H9 (cell line): ENCODE data around the gene FBL. TPM values are rescaled to one million over a fixed set of nuclear protein-coding genes. Genes with fewer than 3 reads are reported as not detected.
A peak's percentile ranks its signal among the peaks of the same experiment; 100 is the strongest.

Experiments used
- DNase-seq: peaks from one replicate; pipeline ENCODE4 v3.0.0-alpha.2; 2017
- H2AFZ ChIP-seq: one replicate; pipeline ENCODE4 v1.6.1; 2013; ENCODE audit warnings: mild to moderate bottlenecking, low read length, control low read depth, moderate library complexity
- H2AK5ac ChIP-seq: 2 replicates; pipeline ENCODE4 v1.6.1; 2013; ENCODE audit warnings: low read length, control low read depth, mixed read lengths; ENCODE audit not compliant: insufficient read length
- H2BK120ac ChIP-seq: one replicate; pipeline ENCODE4 v1.6.1; 2013; ENCODE audit warnings: low read depth, mild to moderate bottlenecking, low read length, control low read depth, inconsistent platforms; ENCODE audit not compliant: poor library complexity, severe bottlenecking
- H2BK12ac ChIP-seq: 2 replicates; pipeline ENCODE4 v1.6.1; 2013; ENCODE audit warnings: low read length, control low read depth, mixed read lengths, low read depth; ENCODE audit not compliant: insufficient read length
- H2BK15ac ChIP-seq: 2 replicates; pipeline ENCODE4 v1.6.1; 2013; ENCODE audit warnings: low read depth, low read length, control low read depth
- H2BK20ac ChIP-seq: one replicate; pipeline ENCODE4 v1.6.1; 2013; ENCODE audit warnings: low read depth, mild to moderate bottlenecking, low read length, control low read depth, inconsistent platforms; ENCODE audit not compliant: poor library complexity, severe bottlenecking
- H2BK5ac ChIP-seq: 2 replicates; pipeline ENCODE4 v1.6.1; 2013; ENCODE audit warnings: low read length, control low read depth, mixed read lengths; ENCODE audit not compliant: insufficient read length
- H3K14ac ChIP-seq: 2 replicates; pipeline ENCODE4 v1.6.1; 2013; ENCODE audit warnings: low read length, control low read depth; ENCODE audit not compliant: insufficient read depth
- H3K18ac ChIP-seq: 2 replicates; pipeline ENCODE4 v1.6.1; 2013; ENCODE audit warnings: low read depth, mild to moderate bottlenecking, mixed read lengths, low read length, control low read depth; ENCODE audit not compliant: insufficient read length
- H3K23ac ChIP-seq: 2 replicates; pipeline ENCODE4 v1.6.1; 2013; ENCODE audit warnings: low read length, control low read depth, mixed read lengths, low read depth; ENCODE audit not compliant: insufficient read length
- H3K23me2 ChIP-seq: 2 replicates; pipeline ENCODE4 v1.6.1; 2013; ENCODE audit warnings: low read depth, mild to moderate bottlenecking, mixed read lengths, low read length, control low read depth; ENCODE audit not compliant: insufficient read length, poor library complexity, severe bottlenecking
- H3K27ac ChIP-seq: 2 replicates; pipeline ENCODE4 v1.5.1; 2013; ENCODE audit warnings: low read length, control low read depth, mixed read lengths, low read depth; ENCODE audit not compliant: insufficient read length
- H3K27me3 ChIP-seq: 2 replicates; pipeline ENCODE4 v1.6.1; 2013; ENCODE audit warnings: low read length, control low read depth, inconsistent platforms; ENCODE audit not compliant: insufficient read depth
- H3K4ac ChIP-seq: 2 replicates; pipeline ENCODE4 v1.6.1; 2013; ENCODE audit warnings: low read depth, mild to moderate bottlenecking, control low read depth, inconsistent platforms, low read length, moderate library complexity
- H3K4me1 ChIP-seq: 2 replicates; pipeline ENCODE4 v1.6.1; 2013; ENCODE audit warnings: low read length, control low read depth, inconsistent platforms; ENCODE audit not compliant: insufficient read depth
- H3K4me2 ChIP-seq: 2 replicates; pipeline ENCODE4 v1.6.1; 2013; ENCODE audit warnings: low read length, control low read depth, mixed read lengths; ENCODE audit not compliant: insufficient read length, insufficient read depth
- H3K56ac ChIP-seq: 2 replicates; pipeline ENCODE4 v1.6.1; 2013; ENCODE audit warnings: low read depth, mild to moderate bottlenecking, mixed read lengths, low read length, control low read depth; ENCODE audit not compliant: insufficient read length
- H3K79me1 ChIP-seq: 2 replicates; pipeline ENCODE4 v1.6.1; 2013; ENCODE audit warnings: low read depth, mild to moderate bottlenecking, moderate library complexity, low read length, control low read depth, inconsistent platforms; ENCODE audit not compliant: insufficient read depth, poor library complexity, severe bottlenecking
- H3K79me2 ChIP-seq: 2 replicates; pipeline ENCODE4 v1.6.1; 2013; ENCODE audit warnings: low read length, control low read depth, inconsistent platforms; ENCODE audit not compliant: insufficient read depth
- H3K9ac ChIP-seq: 2 replicates; pipeline ENCODE4 v1.6.1; 2013; ENCODE audit warnings: low read length, control low read depth, mixed read lengths; ENCODE audit not compliant: insufficient read length; ENCODE audit errors: extremely low read depth
- H3K9me3 ChIP-seq: one replicate; pipeline ENCODE4 v1.6.1; 2013; ENCODE audit warnings: low read depth, low read length, inconsistent platforms; ENCODE audit not compliant: control insufficient read depth
- H3T11ph ChIP-seq: one replicate; pipeline ENCODE4 v1.6.1; 2013; ENCODE audit warnings: mild to moderate bottlenecking, low read length, control low read depth, inconsistent platforms
- H4K20me1 ChIP-seq: one replicate; pipeline ENCODE4 v1.6.1; 2013; ENCODE audit not compliant: control insufficient read depth, insufficient read length, insufficient read depth
- H4K5ac ChIP-seq: 2 replicates; pipeline ENCODE4 v1.6.1; 2013; ENCODE audit warnings: low read depth, mild to moderate bottlenecking, mixed read lengths, low read length, control low read depth; ENCODE audit not compliant: insufficient read length
- H4K8ac ChIP-seq: replicated peaks from 2 replicates; pipeline ENCODE4 v1.6.1; 2013; ENCODE audit warnings: low read length, control low read depth, mixed read lengths, low read depth; ENCODE audit not compliant: insufficient read length
- H4K91ac ChIP-seq: 2 replicates; pipeline ENCODE4 v1.6.1; 2013; ENCODE audit warnings: low read depth, mild to moderate bottlenecking, moderate library complexity, mixed read lengths, low read length, control low read depth; ENCODE audit not compliant: insufficient read length
- H3K27ac Mint-ChIP-seq, 3 experiments: 2 replicates in 2 of 3; 3 replicates in 1 of 3; pipeline ENCODE4 v1.8.0; 2020 to 2021; ENCODE audit warnings: mixed read lengths in 3 of 3, mild to moderate bottlenecking in 1 of 3, moderate library complexity in 1 of 3
- H3K27me3 Mint-ChIP-seq: 2 replicates; pipeline ENCODE4 v1.8.0; 2021; ENCODE audit warnings: low read depth, mild to moderate bottlenecking, moderate library complexity, mixed read lengths
- H3K36me3 Mint-ChIP-seq, 3 experiments: 2 replicates in 2 of 3; 3 replicates in 1 of 3; pipeline ENCODE4 v1.8.0; 2020 to 2021; ENCODE audit warnings: low read depth in 3 of 3, mixed read lengths in 3 of 3; ENCODE audit not compliant: insufficient read depth in 1 of 3
- H3K4me1 Mint-ChIP-seq, 2 experiments: 2 replicates each; pipeline ENCODE4 v1.8.0; 2020; ENCODE audit warnings: mixed read lengths in 2 of 2
- H3K4me3 Mint-ChIP-seq, 2 experiments: 2 replicates in 1 of 2; 3 replicates in 1 of 2; pipeline ENCODE4 v1.8.0; 2020 to 2021; ENCODE audit warnings: mild to moderate bottlenecking in 2 of 2, mixed read lengths in 2 of 2, moderate library complexity in 1 of 2
- H3K9me3 Mint-ChIP-seq, 2 experiments: 2 replicates in 1 of 2; 3 replicates in 1 of 2; pipeline ENCODE4 v1.8.0; 2020; ENCODE audit warnings: mild to moderate bottlenecking in 2 of 2, mixed read lengths in 2 of 2, moderate library complexity in 1 of 2
- CTCF ChIP-seq: fragments of 200-600 bp; sonication (generic); conservative IDR thresholded peaks from 3 replicates; pipeline ENCODE4 v1.8.0; 2021; ENCODE audit warnings: antibody characterized with exemption, mild to moderate bottlenecking
- WGBS: extraction: QIAGEN DNeasy Blood & Tissue Kit; methylation state at CpG from one replicate; pipeline ENCODE4 v1.1.7; 2013; ENCODE audit warnings: missing lambda C conversion rate, low lambda C conversion rate, mixed read lengths; ENCODE audit not compliant: insufficient read length; ENCODE audit errors: extremely low coverage; 5-methylcytosine and 5-hydroxymethylcytosine counted together
- total RNA-seq: library from RNA; stranded (reverse); gene quantifications from 2 replicates; pipeline ENCODE4 v1.2.1, GENCODE V29; 2021

The FBL gene
- total RNA-seq, 1 experiment from 2014 or later = 625 TPM

GRCh38 chr19:39796000-39796498 is 50.1 kb downstream of the FBL start:
- Histone ChIP-seq H3K27ac (no peak overlapping the region), H3T11ph (no peak overlapping the region), H3K9ac (no peak overlapping the region), H2BK5ac (no peak overlapping the region), H4K91ac (no peak overlapping the region), H2BK15ac (no peak overlapping the region), H3K23ac (no peak overlapping the region), H2BK120ac (no peak overlapping the region), H3K4ac (no peak overlapping the region), H3K79me2 (no peaks in the 10 kb centered on the region), H4K5ac (no peak overlapping the region), H4K20me1 (no peaks in the 10 kb centered on the region), H2BK12ac (no peak overlapping the region), H3K9me3 (no peaks in the 10 kb centered on the region), H3K18ac (no peak overlapping the region), H2AK5ac (no peak overlapping the region), H3K4me2 (peak overlapping the region; percentile 0), H3K23me2 (peaks cover 3% of the 10 kb centered on the region), H3K14ac (no peak overlapping the region), H3K79me1 (no peaks in the 10 kb centered on the region), H3K56ac (no peak overlapping the region), H2AFZ (no peak overlapping the region), H4K8ac (no peak overlapping the region), H3K27me3 (no peaks in the 10 kb centered on the region), H2BK20ac (no peak overlapping the region), H3K4me1 (no peaks in the 10 kb centered on the region; the same call in 1 of the 2 replicates)
- H3K27ac Mint-ChIP-seq = peak overlapping the region in 2 of 3 experiments; percentile 24 to 94; a peak in 3 of 7 replicates
- no peaks in the 10 kb centered on the region for H3K36me3 Mint-ChIP-seq
- no peaks in the 10 kb centered on the region for H3K9me3 Mint-ChIP-seq
- H3K4me1 Mint-ChIP-seq = peaks cover 22 to 33% of the 10 kb centered on the region in 2 experiments
- no CpG with 5 or more reads among the region's 2 CpGs for WGBS
- H3K4me3 Mint-ChIP-seq = peak overlapping the region in 1 of 2 experiments; percentile 56; a peak in 1 of 5 replicates
- H3K27me3 Mint-ChIP-seq = no peaks in the 10 kb centered on the region
- peak; percentile 51 for DNase-seq
- TF ChIP-seq CTCF = no peak
